ENCODE results near the gene TLN1.

The TLN1 gene

GRCh38 chr9:35658137-35658967, 73.6 kb downstream of the TLN1 start, which contains the start of gene CCDC107:
CCDC107 (plus strand) TSS chr9:35658292; CDS start chr9:35658380, 88 bp downstream.
- peak; percentile 94 for DNase-seq

GRCh38 chr9:35657546-35658136, 74.4 kb downstream of the TLN1 start, which contains the start of gene RMRP:
RMRP (minus strand) TSS chr9:35658019.
- DNase-seq: peak; percentile 97

GRCh38 chr9:35656831-35657545, 75.0 kb downstream of the TLN1 start:
- DNase-seq: peak; percentile 61

GRCh38 chr9:35656348-35656747, 75.6 kb downstream of the TLN1 start:
- DNase-seq: peak; percentile 64

GRCh38 chr9:35653611-35654010, 78.4 kb downstream of the TLN1 start:
- peak; percentile 44 for DNase-seq

GRCh38 chr9:35652829-35653209, 79.2 kb downstream of the TLN1 start:
- peak; percentile 42 for DNase-seq

GRCh38 chr9:35651956-35652828, 79.8 kb downstream of the TLN1 start:
- DNase-seq: peak; percentile 60

- peak; percentile 70 for DNase-seq
These were observed 81.4 kb downstream of the TLN1 start, which contains the start of gene SIT1 for GRCh38 chr9:35650341-35651158. SIT1 (minus strand) TSS chr9:35650931; CDS start chr9:35650853, 78 bp downstream.

GRCh38 chr9:35649431-35650340, 82.3 kb downstream of the TLN1 start:
- peak; percentile 81 for DNase-seq

Data from activated effector memory CD4-positive, alpha-beta T cell treated with anti-CD3 and anti-CD28 coated beads, Interleukin-2, amount 50 U/mL, for 16 hours (primary cell).